ENCODE measurements around the gene ZFAND3. TPM values are rescaled to one million over a fixed set of nuclear protein-coding genes. Genes with fewer than 3 reads are reported as not detected.
"Not testable (repeated sequence)": the region's sequence is repeated elsewhere in the genome, so short reads cannot be mapped to it uniquely, and the experiment has no call there.

Gene ZFAND3
- total RNA-seq, 1 experiment from 2014 or later = 47.2 TPM

DNA sequence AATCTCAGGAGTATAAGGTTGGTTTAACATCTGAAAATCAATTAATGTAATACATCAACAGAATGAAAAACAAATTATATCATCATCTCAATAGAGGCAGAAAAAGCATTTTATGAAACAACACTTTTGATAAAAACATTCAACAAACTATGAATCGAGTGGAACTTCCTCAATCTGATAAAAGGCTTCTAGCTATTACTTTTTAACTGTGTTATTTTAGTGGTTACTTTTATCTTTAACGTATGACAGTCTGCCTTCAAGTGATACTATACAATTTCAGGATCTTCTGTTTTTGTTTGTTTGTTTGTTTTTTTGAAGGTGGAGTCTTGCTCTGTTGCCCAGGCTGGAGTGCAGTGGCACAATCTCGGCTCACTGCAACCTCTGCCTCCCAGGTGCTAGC is 73.7 kb downstream of the ZFAND3 start:
- BruUV-seq (replicated peaks) = no TSS peak
- Histone ChIP-seq H2AFZ (ENCODE audit: low read depth, low read length, poor library complexity, severe bottlenecking) (no peak overlapping the region), H3K9me3 (ENCODE audit: control insufficient read depth in 1 of 2, insufficient read depth in 1 of 2, low read depth in 1 of 2, low read length in 2 of 2) (no peaks in the 10 kb centered on the region), H4K20me1 (ENCODE audit: insufficient read depth) (peaks cover 5% of the 10 kb centered on the region; the same call in 1 of the 2 replicates), H3K79me2 (ENCODE audit: insufficient read depth, low read length) (peaks cover 53% of the 10 kb centered on the region), H3K27ac (ENCODE audit: low read depth, low read length) (no peak overlapping the region), H3K36me3 (ENCODE audit: control insufficient read depth in 1 of 2, insufficient read depth in 2 of 2, low read length in 2 of 2) (no peaks in the 10 kb centered on the region), H3K4me3 (replicated peaks in 1 of 2; ENCODE audit: low read depth in 1 of 2, low read length in 2 of 2) (no peak overlapping the region), H3K27me3 (ENCODE audit: insufficient read depth, low read length) (no peaks in the 10 kb centered on the region), H3K9me2 (ENCODE audit: insufficient read depth) (no peaks in the 10 kb centered on the region), H3K4me1 (ENCODE audit: control insufficient read depth in 1 of 2, insufficient read depth in 2 of 2, low read length in 2 of 2) (peaks cover 19% of the 10 kb centered on the region in 2 experiments), H3K4me2 (ENCODE audit: low read length) (no peak overlapping the region), H3K9ac (ENCODE audit: low read length) (no peak overlapping the region)
- DNase-seq (ENCODE audit: low read depth, low spot score) (no peak), ATAC-seq (no peak)
- no peak for TF ChIP-seq RAD21 (IDR thresholded peaks at IDR 0.05; ENCODE audit: low read depth)
- TF ChIP-seq ZBTB33 (IDR thresholded peaks at IDR 0.05; ENCODE audit: extremely low read depth, insufficient replicate concordance, low read length) = no peak
- POLR2A ChIA-PET = no interaction called here
- RAD21 ChIA-PET (ENCODE audit: low non-redundant PET in 1 of 2, low total read pairs in 2 of 2, uncharacterized antibody in 2 of 2, unreplicated experiment in 2 of 2) = no interaction called here
- CTCF ChIA-PET = no interaction called here
- intact Hi-C loops (cut with micrococcal nuclease) = no loop called here

DNA sequence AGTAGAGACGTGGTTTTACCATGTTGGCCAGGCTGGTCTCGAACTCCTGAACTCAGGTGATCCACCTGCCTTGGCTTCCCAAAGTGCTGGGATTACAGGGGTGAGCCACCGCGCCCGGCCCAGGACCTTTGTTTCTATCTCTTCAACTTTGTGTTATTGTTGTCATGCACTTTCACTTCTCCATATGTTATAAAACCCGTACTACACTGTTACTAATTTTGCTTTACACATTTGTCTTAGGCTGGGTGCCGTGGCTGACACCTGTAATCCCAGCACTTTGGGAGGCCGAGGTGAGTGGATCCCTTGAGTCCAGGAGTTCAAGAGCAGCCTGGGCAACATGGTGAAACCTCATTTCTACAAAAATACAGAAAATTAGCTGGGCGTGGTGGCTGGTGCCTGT is 74.2 kb downstream of the ZFAND3 start:
- H3K9me2 ChIP-seq (ENCODE audit: insufficient read depth); RAD21 ChIA-PET (ENCODE audit: low non-redundant PET in 1 of 2, low total read pairs in 2 of 2, uncharacterized antibody in 2 of 2, unreplicated experiment in 2 of 2); intact Hi-C loops (cut with micrococcal nuclease); H3K9ac ChIP-seq (ENCODE audit: low read length); H3K9me3 ChIP-seq (ENCODE audit: control insufficient read depth in 1 of 2, insufficient read depth in 1 of 2, low read depth in 1 of 2, low read length in 2 of 2); CTCF ChIA-PET; H3K4me2 ChIP-seq (ENCODE audit: low read length); H3K27ac ChIP-seq (ENCODE audit: low read depth, low read length); H3K4me3 ChIP-seq (replicated peaks in 1 of 2; ENCODE audit: low read depth in 1 of 2, low read length in 2 of 2); H3K27me3 ChIP-seq (ENCODE audit: insufficient read depth, low read length); H3K36me3 ChIP-seq (ENCODE audit: control insufficient read depth in 1 of 2, insufficient read depth in 2 of 2, low read length in 2 of 2); POLR2A ChIA-PET; ATAC-seq; H4K20me1 ChIP-seq (ENCODE audit: insufficient read depth); BruUV-seq (replicated peaks); DNase-seq (ENCODE audit: low read depth, low spot score); H2AFZ ChIP-seq (ENCODE audit: low read depth, low read length, poor library complexity, severe bottlenecking): not testable (repeated sequence)
- Histone ChIP-seq H3K79me2 (ENCODE audit: insufficient read depth, low read length) (peaks cover 52% of the 10 kb centered on the region), H3K4me1 (ENCODE audit: control insufficient read depth in 1 of 2, insufficient read depth in 2 of 2, low read length in 2 of 2) (peaks cover 20 to 22% of the 10 kb centered on the region in 2 experiments)
